NCI-H187 (cell line): ENCODE data around the gene WWOX.

Experiments used
- DNase-seq, 2 experiments: peaks; one replicate each; lab custom pipeline; 2025; lab: John Stamatoyannopoulos, UW

Gene WWOX

GRCh38 chr16:78852081-78852635 is 752.7 kb downstream of the WWOX start:
- DNase-seq, result no peak

DNA sequence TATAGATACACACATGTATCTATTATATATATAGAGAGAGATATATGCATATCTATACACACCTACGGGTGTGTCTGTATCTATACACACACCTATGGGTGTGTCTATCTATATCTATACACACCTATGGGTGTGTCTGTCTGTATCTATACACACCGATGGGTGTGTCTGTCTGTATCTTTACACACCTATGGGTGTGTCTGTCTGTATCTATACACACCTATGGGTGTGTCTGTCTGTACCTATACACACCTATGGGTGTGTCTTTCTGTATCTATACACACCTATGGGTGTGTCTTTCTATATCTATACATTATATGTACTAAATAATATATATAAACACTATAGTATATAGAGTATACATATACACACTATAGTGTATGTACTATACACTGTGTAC is 762.6 kb downstream of the WWOX start:
- DNase-seq, result no peak

GRCh38 chr16:78866521-78866920 is 767.1 kb downstream of the WWOX start:
- no peak for DNase-seq

GRCh38 chr16:78869492-78869891 is 770.0 kb downstream of the WWOX start:
- DNase-seq, result no peak

- DNase-seq, result no peak
These were observed 771.8 kb downstream of the WWOX start for GRCh38 chr16:78871241-78871640.

DNA sequence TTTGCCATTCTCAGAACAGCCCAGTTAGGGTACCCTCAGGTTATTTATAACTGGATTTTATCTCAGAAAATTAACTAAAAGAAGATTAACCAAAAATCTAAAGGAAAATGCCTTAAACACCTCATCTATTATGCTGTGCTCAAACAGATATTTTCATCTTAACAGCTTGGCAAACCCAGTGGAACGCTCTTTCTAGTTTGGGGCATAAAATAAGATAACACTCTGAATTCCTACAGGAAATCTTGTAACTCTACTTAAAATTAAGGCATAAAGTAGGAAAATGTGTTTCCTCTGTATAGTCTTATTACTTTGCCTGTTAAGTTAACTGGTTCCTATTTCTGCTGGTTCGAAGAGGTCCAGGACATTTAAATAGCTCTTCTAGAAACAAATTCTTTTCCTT is 777.2 kb downstream of the WWOX start:
- DNase-seq, result no peak

DNA sequence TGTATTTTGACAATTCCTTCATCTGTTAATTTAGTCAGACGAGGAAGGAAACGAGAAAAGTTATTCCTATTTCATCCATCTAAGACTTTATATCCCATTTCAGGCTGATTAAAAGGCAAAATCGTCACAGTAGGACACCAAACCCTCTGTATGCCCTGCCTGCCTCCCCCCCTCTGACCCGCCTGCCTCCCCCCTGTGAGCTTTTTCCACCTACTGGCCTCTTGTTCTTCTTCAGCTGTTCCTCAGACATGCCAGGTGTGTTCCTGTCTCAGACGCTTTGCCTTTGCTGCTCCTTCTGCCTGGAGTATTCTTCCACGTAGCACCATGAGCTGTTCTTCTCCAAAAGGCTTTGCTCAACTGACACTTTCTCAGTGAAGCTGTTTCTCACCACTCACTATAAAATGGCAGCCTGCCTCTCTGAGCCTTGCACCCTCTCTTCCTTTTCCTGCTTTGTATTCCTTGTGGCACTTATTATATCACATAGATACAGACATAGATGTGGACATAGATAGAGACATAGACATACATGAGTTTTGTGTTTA is 777.7 kb downstream of the WWOX start:
- DNase-seq, result no peak

DNA sequence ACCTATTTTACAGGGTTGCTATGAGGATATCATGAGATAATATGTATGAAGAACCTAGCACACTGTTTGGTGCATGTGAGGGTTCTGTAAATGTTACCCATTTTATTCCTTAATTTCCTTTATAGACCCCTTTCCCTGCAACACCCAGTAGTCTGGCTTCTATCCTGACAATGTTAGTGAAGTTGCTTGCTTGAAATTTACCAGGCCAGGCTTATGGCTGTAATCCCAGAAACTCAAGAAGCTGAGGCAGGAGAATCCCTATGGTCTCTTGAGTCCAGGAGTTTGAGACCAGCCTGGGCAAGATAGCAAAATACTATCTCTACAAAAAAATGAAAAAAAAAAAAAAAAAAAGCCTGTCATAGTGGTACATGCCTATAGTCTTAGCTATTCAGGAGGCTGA is 779.1 kb downstream of the WWOX start:
- no peak for DNase-seq

- no peak for DNase-seq
These were observed 779.6 kb downstream of the WWOX start for GRCh38 chr16:78879011-78879410.

- DNase-seq, result no peak
These were observed 782.7 kb downstream of the WWOX start for GRCh38 chr16:78882150-78882549.

- DNase-seq, result no peak
These were observed 783.3 kb downstream of the WWOX start for GRCh38 chr16:78882751-78883150.

- no peak for DNase-seq
These were observed 784.8 kb downstream of the WWOX start for GRCh38 chr16:78884204-78884603.

DNA sequence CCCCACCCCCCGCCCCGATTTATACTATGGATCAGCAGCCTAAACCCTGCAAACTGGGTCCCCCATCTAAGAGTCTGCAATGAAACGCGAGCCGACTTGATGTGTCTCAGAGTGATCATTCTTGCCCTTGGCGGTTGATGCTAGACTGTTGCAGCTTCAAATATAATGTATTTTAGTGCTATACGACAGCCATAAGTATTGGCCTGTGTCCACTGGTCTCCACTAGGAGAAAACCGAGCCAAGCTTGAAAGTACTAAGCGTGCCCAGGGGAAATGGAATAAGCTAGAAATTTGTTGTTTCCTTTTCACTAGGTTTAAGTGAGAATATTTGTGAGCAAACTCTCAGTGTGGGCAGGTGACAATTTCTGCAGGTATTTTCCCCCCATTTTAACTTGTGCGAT is 789.9 kb downstream of the WWOX start:
- no peak for DNase-seq

DNA sequence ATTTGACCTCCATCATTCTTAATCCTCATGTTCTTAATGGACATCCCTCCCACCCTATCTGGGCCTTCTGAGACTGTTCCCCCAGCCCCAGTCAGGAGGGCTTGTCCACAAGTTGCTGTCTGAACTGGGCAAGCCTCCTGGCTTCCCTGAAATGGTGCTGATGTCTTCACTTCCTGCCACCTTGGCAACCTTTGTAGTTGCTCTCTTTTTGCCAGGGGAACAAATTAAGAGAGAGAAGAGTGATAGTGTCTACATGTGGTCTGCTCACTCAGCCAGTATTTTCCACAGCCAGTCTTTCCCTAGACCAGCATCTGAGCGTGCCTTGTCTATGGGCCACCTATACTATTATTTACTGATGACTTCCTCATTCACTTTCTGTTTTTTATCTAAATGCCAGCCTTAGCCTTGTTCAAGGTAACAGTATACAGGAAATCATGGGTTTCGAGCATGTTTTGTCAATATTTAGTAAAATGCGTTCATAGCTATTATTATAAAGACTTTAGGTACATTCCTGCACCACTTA is 791.0 kb downstream of the WWOX start:
- no peak for DNase-seq

DNA sequence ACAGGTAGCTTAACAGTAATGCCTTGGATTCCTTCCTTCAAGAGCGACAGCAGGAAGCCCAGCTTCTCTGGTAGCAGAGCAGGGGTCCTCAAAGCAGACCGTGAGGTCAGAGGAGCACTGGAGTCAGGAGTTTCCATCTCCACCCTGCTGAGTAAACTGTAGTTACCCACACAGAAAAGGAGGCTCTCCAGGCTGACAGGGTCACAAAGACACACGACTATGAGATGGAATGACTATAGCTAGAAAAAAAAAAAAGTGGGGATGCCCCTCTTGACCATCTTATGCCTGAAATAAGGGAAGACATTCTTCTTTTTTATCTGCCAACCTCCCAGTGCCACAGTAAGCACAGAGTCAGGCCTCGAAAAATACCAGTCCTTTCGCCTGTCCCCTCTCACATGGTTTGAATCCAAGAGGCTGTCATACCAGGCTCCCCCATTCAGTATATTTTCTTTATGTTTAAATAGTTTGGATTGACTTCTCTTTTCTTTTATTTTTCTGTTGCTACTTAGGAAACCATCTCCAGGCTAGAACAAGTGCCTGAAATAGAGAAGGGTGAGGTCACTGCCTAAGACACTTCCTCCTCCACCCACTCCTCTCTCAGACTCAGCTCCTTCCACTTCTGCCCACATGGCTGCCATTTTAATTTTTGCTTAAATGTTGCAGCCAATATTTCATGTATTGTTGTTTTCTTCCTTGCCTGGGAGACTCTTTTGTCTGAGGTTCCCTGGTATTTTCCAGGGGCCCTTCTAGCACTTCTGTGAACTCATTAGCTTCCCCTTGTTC is 793.7 kb downstream of the WWOX start:
- DNase-seq, result no peak

DNA sequence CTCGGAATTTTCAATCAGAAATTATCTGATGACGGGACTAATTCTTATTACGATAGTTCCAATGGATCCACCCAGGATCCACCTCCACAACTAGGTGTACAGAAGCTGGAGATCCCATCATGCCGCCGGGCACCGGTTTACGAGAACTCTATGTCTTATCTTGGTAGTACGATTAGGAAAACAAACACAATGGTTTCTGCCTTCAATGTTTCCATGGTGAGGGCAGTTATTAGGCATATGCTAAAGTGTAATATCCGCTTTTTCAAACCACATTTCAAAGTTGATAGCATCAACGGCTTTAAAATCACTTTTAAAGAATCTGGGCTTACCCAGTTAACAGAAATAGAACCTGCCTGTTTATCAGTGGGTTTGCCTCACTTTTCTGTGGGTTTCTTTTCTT is 795.4 kb downstream of the WWOX start:
- DNase-seq, result no peak

DNA sequence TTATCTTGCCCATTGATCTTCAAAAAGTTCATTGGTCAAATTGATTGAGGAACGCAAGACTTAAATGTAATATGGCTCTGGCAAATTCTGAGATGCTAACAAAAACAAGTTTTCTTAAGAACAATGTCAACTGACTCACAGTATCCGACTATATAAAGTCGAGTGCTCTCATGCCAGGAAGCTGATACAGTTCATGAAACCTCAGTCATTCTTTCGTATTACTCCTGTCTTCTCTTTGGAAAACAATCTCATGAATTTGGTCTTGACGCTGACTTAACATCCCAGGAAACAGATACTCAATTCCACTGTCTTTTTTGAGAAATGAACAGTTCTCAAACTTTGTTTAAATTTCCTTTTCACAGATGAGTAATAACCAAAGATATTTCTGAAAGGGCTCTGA is 796.2 kb downstream of the WWOX start:
- DNase-seq, result no peak

- no peak for DNase-seq
These were observed 796.8 kb downstream of the WWOX start for GRCh38 chr16:78896280-78896679.

GRCh38 chr16:78897299-78897698 is 797.8 kb downstream of the WWOX start:
- no peak for DNase-seq

DNA sequence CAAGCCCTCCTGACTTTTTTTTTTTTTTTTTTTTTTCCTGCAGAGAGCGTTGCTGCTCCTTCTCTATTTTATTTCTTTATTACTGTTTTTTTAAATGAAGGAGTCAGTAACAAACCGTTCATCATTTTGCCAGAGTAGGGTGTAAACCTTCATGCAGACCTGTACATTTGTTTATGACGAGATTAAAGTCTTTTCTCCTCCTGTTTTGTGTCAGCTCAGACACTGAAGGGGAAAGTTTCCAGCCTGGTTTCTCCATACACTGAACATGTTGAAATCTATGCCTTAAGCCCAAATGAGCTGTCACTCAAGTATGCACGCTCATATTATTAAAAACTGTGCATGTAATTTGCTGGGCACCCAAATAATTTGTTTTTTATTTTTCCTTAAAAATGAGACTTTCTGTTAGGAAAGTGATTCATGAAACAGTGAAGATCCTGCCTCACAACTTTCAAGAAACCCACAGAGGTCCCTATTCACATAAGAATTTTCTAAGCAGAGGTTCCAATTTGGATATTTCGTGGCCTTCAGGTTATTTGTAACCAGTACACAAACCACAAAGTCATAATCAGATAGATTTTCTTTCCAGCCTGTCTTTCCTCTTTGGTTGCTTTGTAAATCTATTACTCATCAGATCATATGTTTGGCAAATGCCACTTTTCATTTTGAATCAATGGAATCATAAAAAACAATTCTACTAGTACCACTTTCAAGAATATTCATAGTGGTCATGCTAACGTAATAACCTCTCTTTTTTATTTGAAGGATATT is 800.8 kb downstream of the WWOX start:
- DNase-seq, result no peak

- no peak for DNase-seq
These were observed 801.5 kb downstream of the WWOX start for GRCh38 chr16:78900966-78901365.

DNA sequence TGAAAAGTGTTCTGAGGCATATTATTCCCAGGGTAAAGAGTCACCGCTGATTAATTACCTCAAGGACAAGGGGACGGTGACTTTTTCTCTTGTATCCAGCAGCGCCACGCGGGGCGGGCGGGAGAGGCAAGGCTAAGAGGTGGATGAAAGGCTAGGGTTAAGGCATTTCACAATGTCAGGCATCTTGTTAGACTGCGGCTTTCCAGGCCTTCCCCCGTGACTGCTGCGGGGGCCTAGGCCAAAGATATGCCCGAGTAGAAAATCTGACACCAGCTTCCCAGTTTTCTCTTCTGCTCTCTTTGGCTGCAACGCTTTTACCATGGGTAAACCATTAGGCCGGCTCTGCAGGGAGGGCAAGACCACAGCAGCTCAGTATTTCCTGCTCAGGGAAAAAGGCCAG is 802.9 kb downstream of the WWOX start:
- DNase-seq, result no peak

GRCh38 chr16:78903237-78903636 is 803.8 kb downstream of the WWOX start:
- no peak for DNase-seq
